GM08714 (cell line): ENCODE measurements around the gene ZNF385C.

Source experiments
- H3K4me3 ChIP-seq: fragments of 200-500 bp; sonication (Bioruptor generic); 2 replicates; pipeline ENCODE4 v1.5.1; 2014; ENCODE audit warnings: mild to moderate bottlenecking, low read length, inconsistent platforms
- ZNF274 ChIP-seq: IDR thresholded peaks from 2 replicates; pipeline ENCODE4 v1.6.1; 2012; ENCODE audit warnings: mild to moderate bottlenecking, low read depth, low read length

The ZNF385C gene

GRCh38 chr17:41982026-41982760 lies 116.1 kb downstream of the ZNF385C start:
- TF ChIP-seq ZNF274, result no peak

GRCh38 chr17:41977991-41978390 lies 120.3 kb downstream of the ZNF385C start:
- no peak for TF ChIP-seq ZNF274
- H3K4me3 ChIP-seq, result no peak overlapping the region

More at GRCh38 chr17:41982026-41982760, 116.1 kb downstream of the ZNF385C start:
- H3K4me3 ChIP-seq, result no peak overlapping the region

- no peak for TF ChIP-seq ZNF274
- H3K4me3 ChIP-seq, result no peak overlapping the region
Observed at GRCh38 chr17:41976142-41976768, 122.0 kb downstream of the ZNF385C start.
